ENCODE measurements around the gene MTERF4. TPM values are rescaled to one million over a fixed set of nuclear protein-coding genes. Genes with fewer than 3 reads are reported as not detected.

Gene MTERF4
- total RNA-seq, 4 donors from 2014 or later, result 21.5 to 108 (median 41.3) TPM

DNA sequence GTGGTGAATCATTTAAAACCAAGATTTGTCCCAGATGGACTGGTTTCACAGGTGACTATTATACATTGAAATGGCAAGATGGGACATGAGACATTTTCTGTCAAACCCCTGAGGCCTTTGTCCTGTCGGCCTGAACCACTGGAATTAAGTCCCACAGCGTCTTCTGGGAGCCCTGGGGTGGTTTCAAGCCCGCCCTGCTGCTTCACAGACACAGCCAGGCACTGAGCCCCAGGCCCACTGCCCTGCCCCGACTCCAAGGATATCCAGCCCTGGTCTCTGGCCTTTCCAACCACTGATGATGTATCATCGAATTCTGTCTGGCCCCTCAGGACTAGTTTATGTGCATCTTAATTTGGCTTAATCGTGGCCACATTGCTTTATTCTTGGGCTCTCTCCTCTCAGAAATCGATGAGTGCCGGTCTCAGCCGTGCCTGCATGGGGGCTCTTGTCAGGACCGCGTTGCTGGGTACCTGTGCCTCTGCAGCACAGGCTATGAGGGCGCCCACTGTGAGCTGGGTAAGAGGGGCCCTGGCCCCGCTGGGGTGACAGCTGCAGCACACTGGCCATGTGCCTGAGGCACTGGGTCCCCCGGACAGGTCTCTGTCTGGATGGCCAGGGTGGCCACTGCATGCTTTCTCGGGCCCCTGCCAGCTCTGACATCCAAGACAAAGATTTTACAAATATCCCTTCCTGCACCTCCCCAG is 39.5 kb downstream of the MTERF4 start:
- intact Hi-C loops (cut with DNase I; ENCODE audit: low total_unique reads), result no loop called here
- H3K36me3 ChIP-seq, result no peaks in the 10 kb centered on the region
- H3K4me3 ChIP-seq, result no peak overlapping the region
- DNase-seq, result no peak
- no peaks in the 10 kb centered on the region for H3K9me3 ChIP-seq
- no peaks in the 10 kb centered on the region for H3K27me3 ChIP-seq
- no peak overlapping the region for H3K27ac ChIP-seq
- H3K4me1 ChIP-seq, result no peaks in the 10 kb centered on the region
- no peak for TF ChIP-seq POLR2A (IDR thresholded peaks at IDR 0.05)
- TF ChIP-seq, protein P1, sequence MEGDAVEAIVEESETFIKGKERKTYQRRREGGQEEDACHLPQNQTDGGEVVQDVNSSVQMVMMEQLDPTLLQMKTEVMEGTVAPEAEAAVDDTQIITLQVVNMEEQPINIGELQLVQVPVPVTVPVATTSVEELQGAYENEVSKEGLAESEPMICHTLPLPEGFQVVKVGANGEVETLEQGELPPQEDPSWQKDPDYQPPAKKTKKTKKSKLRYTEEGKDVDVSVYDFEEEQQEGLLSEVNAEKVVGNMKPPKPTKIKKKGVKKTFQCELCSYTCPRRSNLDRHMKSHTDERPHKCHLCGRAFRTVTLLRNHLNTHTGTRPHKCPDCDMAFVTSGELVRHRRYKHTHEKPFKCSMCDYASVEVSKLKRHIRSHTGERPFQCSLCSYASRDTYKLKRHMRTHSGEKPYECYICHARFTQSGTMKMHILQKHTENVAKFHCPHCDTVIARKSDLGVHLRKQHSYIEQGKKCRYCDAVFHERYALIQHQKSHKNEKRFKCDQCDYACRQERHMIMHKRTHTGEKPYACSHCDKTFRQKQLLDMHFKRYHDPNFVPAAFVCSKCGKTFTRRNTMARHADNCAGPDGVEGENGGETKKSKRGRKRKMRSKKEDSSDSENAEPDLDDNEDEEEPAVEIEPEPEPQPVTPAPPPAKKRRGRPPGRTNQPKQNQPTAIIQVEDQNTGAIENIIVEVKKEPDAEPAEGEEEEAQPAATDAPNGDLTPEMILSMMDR (IDR thresholded peaks at IDR 0.05), result no peak

GRCh38 chr2:241061275-241061674 is 40.8 kb downstream of the MTERF4 start:
- no peak for TF ChIP-seq POLR2A (IDR thresholded peaks at IDR 0.05)
- TF ChIP-seq, protein P1 (IDR thresholded peaks at IDR 0.05), result no peak
- H3K27ac ChIP-seq, result no peak overlapping the region
- H3K36me3 ChIP-seq, result no peaks in the 10 kb centered on the region
- DNase-seq, result no peak
- no peaks in the 10 kb centered on the region for H3K4me1 ChIP-seq
- H3K27me3 ChIP-seq, result no peaks in the 10 kb centered on the region
- intact Hi-C loops (cut with DNase I; ENCODE audit: low total_unique reads), result no loop called here
- no peak overlapping the region for H3K4me3 ChIP-seq
- no peaks in the 10 kb centered on the region for H3K9me3 ChIP-seq

DNA sequence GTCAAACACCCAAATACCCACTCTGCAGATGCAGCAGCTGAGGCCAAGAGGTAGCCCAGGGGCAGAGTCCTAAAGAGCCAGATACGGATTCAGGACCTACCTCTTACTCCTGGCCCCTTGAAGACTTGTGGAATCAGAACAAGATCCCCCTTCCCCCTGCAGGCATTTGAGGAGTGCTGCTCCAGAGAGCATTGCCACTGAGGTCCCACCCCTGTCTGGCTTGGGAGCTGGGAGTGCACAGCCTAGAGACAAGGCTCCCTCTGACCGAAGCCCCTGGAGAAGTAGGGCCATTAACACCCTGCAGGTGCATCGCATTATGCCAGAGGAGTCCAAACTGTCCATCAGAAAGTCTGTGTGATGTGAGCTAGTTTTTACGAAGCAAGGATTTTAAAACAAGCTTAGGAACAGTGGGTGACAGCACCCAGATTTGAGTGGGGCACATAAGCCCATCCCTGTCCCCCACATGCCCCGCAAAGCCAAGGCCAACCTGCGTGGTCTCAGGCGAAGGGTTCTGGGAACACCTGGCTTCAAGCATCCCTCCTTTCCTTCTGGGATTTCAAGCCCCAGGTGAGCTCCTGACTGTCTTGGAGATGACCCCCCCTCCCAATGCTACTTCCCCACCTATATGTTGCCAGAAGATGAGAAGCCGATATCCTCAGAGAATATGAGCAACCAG is 48.4 kb downstream of the MTERF4 start:
- TF ChIP-seq POLR2A (IDR thresholded peaks at IDR 0.05), result no peak
- TF ChIP-seq, protein P1 (IDR thresholded peaks at IDR 0.05), result no peak
- H3K27ac ChIP-seq, result no peak overlapping the region
- H3K4me3 ChIP-seq, result no peak overlapping the region
- intact Hi-C loops (cut with DNase I; ENCODE audit: low total_unique reads), result no loop called here
- no peaks in the 10 kb centered on the region for H3K27me3 ChIP-seq
- no peaks in the 10 kb centered on the region for H3K4me1 ChIP-seq
- no peaks in the 10 kb centered on the region for H3K36me3 ChIP-seq
- DNase-seq, result no peak
- H3K9me3 ChIP-seq, result no peaks in the 10 kb centered on the region

DNA sequence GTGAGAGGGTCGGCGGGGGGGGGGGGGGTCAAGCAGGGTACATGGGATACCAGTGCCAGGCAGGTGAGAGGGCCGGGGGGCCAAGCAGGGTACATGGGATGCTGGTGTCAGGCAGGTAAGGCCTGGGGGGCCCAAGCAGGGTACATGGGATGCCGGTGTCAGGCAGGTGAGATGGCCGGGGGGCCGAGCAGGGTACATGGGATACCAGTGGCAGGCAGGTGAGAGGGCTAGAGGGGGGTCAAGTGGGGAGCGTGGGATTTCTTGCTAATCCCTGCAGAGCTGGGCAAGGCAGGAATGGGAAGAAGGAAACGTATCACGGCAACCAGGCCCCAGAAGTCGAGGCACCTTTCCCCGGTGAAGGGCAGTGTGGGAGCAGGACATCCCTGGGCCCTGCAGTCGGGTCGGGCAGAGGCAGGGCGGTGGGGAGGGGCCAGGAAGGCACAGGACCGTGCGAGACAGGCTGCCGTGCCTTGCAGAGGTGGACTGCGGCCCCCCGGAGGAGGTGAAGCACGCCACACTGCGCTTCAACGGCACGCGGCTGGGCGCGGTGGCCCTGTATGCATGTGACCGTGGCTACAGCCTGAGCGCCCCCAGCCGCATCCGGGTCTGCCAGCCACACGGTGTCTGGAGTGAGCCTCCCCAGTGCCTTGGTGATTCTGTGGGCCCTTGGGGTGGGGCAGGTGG is 49.3 kb downstream of the MTERF4 start:
- no peaks in the 10 kb centered on the region for H3K9me3 ChIP-seq
- H3K36me3 ChIP-seq, result no peaks in the 10 kb centered on the region

More for the DNA sequence above, 49.3 kb downstream of the MTERF4 start:
- H3K27ac ChIP-seq, result no peak overlapping the region
- no peaks in the 10 kb centered on the region for H3K27me3 ChIP-seq
- intact Hi-C loops (cut with DNase I; ENCODE audit: low total_unique reads), result no loop called here
- TF ChIP-seq POLR2A (IDR thresholded peaks at IDR 0.05), result no peak
- TF ChIP-seq, protein P1 (IDR thresholded peaks at IDR 0.05), result no peak
- DNase-seq, result no peak
- H3K4me3 ChIP-seq, result no peak overlapping the region
- H3K4me1 ChIP-seq, result no peaks in the 10 kb centered on the region

Measured in uterus (tissue), 4 donors.